ENCODE data around the gene PANX1.

PANX1 gene

DNA sequence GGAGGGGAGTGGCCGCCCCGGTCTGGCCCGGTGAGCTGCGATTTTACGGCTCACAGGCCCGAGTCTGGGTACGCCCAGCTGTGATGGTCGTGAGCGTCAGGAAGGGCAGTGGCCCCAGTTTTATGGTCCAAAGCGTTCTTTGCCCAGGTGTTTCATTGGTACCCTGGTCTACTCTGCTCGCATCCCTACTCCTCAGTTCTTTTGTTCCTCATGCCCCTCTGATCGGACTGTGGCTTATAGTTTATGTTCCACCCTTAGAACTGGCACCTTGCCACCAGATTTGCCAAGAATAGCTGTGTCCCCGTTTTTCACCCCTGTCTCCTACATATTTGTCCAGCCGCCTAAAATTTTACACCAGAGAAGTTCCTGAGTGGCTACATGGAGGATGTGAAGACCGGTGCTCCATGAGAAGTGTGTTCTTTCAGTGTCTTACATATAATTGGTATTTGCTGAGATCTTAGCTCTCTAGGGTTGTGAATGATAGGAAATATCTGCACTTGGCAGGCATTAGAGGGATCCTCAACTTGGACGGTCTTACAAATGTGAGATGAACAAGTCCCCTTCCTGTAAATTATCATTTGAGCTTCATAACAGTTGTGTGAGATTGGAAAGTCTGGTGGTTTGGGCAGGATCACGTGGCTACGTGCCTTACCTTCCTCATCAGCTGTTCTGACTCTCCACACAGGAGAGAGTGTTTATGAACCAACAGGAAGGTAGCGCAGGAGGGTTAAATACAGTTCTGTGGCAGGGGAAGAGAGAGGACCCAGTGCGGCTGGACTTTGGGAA is 1.1 kb downstream of the PANX1 start:
- no peak for DNase-seq

DNA sequence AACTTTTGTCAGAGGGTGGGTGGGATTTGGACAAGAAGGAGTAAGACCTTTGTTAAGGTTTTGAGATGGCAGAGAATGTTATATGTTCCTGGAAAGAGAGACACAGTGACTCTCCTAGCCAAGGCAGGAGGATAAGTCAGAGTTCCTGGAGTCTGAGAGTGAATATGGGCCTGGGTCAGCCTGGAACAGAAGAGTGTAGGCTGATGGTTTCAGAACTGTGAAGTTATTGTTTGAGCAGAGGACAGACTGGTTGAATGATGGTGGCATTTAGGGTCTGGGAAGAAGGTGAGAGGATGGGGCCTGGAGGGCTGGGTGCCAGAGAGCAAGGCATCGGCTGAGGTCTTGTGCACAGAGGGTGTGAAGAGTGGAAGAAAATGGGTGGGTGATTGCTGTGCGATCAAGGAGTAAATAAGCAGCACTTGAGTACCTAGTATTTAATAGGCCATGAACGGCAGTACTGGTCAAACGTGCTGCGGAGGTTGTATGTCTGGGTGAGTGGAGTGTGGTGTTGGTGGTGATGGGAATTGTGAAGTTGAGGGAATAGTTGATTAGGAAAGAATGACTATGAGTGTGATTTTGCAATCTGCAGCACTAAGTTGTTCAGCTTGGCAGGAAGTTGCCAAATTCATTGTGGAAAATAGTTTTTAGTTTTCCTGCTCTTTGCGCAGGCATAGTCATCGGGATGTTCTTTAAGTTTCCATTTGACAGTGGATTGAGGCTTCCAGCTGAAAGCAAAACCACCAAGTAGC is 1.8 kb downstream of the PANX1 start:
- peak; percentile 38 to 47 for DNase-seq

DNA sequence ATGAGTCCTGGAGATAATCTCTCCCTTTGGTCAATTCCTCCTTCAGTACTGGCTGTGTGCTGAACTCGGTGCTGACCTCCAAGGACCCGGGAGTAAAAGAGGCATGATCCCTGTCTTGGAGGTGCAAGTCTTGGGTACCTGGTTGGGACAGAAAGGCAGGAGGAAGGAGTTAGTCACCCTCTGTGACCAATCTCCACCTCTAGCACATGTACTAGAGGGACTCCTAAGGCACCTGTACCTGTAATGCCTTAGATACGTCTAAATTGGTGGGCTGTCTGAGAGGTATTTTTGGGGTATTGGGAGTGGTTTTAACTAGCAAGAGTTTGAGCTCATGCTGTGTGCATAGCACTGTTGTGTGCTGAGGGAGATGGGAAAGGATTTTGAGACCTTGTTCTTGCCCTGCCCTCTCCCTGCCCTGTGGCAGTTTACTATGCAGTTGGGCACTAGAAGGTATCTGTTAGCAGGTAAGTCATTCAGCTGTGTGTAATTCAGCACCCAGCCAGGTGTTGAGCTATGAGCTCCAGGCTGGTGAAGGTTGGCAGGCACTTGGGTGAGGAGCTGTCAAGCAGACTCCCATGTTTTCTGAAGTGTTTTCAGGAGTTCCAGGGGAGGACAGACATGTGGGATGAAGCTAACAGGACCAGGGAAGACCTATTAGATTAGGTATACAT is 2.5 kb downstream of the PANX1 start:
- no peak for DNase-seq

DNA sequence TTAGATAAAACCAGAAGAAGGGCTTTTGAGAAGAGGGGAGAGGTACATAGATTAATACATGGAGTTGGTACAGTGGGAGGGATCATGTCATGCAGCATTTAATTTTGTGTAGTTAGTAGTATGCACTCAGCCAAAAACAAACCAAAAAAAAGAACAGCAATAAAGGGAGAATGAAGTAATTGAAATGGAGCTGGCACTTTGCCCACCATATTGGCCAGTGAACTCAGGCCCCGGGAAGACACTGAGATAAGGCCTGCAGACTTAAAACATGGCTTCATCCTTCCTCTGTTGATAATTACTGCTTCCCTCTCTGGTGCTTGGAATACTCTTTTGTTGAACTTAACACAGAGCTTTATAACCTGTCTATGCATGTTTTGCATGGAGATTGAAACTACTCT is 3.1 kb downstream of the PANX1 start:
- no peak for DNase-seq

DNA sequence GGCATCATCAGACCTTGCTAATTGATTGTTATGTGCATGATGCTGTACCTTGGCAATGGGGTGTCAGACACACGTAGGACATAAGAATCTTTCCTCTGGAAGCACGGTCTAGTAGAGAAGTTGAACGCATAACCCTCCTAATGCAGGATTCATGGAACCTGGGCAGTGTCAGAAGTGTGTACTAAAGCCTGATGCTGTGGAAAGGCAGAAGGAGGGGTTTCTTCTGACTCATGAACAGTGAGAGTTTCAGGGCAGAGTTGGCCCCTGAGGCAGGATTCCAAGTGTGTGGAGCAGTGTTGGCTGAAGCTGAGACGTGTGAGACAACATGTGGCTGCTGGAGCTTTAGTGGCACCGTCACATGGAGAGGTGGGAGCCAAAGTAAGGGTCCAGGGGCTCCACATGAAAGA is 3.5 kb downstream of the PANX1 start:
- no peak for DNase-seq

DNA sequence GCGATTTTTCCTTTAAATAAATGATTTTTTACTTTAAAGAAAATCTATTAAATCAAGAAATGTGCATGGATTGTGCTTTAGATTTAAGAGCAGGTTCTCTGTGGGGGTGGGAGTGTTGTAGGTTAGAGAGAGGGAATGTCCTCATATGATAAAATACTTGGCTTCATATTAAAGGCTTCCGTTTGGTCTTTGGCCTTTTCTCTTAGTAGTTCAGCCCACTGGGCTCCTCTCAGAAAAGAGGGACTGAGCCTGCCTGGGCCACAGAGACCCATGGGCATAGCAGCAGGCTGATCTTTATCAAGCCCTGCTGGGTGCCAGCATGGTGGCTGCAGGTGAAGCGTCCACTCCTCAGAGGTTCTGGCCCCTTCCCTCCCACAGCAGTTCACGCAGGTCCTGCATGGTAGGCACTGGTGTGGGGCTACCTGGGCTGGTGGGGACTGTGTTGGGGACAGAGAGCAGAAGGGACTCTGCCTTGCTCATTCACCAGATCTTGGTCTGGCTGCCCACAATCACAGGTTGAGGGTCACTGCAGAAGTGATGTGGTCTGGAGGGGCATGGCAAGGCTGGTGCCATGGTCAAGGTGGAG is 4.3 kb downstream of the PANX1 start:
- DNase-seq = no peak

DNA sequence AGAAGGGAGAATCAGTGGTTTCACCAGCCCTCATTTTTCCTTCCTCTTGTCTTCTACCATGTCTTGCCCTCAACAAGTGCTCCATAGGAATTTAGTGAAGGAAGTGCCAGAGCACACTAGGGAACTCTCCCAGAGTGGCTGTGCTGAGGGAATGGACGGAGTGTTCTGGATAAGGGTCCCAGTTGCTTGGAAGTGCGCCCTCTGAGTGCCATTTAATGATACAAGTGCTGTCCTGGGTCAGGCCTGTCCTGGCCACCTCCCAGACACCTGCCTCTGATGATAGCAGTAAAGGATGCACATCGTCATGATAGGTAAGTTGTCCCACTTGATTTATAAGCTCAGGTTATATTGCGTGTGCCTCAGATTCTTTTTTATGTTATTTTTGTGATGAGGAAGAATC is 5.1 kb downstream of the PANX1 start:
- no peak for DNase-seq

DNA sequence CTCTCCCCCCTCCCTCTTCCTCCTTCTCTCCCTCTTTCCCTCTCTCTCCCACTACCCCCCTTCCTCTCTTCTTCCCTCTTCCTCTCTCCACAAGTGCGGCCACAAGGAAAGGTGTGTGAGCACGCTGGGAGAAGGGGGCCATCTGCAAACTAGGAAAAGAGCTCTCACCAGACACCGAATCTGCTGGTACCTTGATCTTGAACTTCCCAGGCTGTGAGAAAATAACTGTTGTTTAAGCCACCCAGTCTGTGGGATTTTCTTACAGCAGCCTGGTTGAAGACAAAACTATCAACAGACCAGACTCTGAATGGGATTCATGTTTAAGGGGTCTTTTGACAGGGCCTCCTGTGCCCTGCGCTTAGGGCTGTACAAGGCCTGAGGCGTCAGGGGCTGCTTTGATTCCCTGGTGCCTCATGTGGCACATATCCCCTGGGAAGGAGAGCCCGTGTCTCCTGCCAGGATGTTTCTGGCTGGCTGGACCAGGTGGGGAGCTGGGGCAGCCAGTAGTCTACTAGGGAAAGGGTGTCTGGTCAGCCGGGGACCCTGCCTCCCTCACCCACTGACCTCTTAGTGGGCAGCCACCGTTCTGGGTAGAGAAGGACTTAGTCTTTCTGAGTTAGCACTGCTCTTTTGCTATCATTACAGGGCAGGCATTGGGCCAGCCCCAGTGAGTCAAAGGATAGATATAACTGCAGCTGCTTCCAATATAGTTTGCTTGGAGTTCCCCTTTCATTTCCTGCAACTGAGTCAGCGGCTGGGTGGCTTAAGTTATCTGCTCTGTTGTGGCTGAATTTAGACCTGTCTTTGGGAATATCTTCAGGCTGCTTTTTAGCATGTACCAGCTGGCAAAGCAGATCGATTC is 6.2 kb downstream of the PANX1 start:
- peak; percentile 38 to 50 for DNase-seq

DNA sequence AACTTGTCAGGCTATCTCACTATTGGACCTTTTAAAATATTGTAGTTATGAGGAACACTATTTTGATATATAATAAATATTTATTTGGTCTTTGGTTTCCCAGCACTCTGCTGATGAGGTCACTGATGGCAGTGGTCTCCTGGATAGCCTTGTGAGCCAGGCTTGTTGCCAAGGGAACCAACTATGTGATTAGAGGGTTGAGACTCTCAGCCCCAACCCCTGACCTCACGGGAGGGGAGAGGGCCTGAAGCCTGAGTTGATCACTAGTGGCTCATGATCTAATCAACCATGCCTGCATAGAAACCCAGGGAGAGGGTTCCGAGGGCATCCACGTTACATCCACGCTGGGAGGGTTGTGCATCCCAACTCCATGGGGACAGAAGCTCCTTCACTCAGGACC is 10.8 kb downstream of the PANX1 start:
- no peak for DNase-seq

DNA sequence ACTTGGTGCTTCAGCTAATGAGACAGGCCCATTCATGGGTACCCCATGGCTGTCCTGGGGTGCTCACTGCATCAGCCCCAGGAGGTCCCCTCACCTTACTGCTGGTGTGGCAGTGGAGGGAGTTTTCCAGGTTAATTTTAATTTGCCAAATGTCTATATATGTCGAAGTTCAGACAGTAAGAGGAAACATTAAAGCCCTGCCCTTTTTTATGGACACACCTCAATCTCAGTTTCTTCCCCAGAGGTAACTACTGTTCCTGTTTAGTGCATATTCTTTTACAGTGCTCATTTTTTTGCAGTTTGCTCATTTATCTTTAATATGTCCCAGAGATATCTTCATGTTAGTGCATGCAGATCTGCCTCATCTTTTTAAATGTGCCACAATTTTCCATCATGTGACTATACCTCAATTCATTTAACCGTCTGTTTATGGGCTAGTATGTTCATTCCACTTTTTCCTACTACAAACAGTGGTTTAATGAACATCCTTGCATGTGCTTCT is 11.6 kb downstream of the PANX1 start:
- no peak for DNase-seq

DNA sequence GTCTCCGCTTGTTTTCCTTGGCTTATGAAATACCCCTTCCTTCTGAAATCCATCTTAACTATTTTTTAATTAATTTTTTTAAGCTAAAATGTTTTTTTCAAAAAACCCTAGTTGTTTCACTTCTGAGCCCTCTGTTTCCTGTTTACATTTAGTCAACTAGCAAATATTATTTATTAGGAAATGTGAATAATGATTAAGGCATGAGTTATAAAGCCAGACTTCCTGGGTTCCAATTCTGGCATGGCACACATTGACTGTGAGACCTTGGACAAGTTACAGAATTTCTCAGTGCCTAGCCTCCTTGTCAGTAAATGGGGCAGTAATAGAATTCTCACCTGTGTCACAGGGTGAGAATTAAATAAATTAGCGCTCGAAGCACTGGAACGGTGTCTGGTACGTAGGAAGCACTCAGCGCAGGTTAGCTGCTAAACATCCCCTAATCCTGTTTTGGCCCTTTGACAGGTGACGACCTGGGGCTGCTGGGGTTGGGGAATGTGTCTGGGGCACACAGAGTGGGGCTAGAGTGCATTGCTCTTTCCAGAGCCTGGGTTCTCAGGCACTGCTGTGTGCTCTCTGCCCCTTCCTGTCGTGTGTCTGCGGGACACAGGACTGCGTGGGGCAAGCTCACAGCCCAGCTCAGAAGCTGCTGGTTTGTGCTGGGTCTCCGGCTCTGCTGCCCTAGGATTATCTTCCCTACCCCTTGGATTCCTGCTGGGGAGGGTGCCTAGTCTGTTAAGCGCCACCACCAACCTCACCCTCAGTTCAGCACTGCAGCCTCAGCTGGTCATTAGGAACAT is 13.1 kb downstream of the PANX1 start:
- no peak for DNase-seq

DNA sequence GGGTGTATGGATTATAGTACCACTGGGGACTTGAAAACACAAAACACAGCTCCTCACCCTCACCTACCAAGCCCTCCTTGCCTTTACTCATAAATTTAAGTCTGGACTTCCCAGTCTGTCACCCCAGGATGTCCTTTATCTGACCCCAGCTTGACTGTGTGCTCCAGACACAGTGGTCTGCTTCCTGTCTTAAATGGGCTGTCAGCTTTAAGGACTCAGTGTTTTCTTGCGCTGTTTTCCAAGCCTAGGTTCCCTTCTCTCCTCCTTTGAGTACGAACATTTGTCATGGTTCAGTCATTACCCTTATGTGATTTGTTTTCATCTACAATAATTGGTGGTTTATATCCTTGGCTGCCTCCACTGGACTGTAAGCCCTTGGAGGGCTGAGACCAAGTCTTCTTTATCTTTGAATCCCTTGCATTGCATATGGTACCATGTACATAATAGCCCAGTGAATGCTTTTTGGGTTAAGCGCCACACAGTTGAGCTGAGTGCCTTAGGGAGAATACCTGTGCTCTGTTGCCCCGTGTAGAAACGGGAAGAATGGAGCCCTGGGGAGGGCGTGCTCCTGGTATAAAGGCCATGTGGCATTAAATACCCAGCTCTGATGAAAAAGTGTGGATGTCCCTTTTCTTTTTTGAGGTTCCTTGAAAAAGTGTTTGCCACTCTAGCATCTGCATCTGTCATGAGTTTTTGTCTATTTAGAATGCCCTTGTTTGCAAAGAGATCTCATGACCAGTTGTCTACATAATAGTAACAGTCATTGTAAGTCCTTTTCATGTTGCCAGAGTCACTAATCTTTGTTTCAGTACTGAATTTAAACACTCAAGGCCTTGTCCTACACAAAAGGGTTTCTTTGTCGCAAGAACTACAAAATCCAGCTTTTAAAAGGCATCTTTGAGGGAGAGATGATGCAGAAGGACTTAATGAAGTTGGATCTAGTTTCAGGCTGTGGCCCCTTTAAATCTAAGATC is 14.0 kb downstream of the PANX1 start:
- DNase-seq = no peak

DNA sequence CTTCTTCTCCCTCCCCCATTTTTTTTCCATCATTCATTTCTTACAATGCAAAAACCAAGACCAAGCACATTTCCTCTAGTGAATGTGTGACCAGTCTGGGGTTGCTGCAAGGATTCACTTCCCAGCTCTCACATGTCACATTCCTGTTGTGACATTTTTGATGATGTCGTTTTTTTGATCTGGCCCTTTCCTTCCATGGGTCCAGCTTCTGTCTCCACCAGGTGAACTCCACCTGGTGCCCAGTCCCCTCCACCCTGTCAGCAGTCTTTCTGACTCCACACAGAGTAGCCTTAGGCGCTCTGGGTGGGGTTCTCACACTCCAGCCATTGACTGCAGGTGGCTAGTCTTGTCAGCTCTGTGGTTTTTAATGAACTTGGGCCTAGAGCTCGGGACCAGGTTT is 15.6 kb downstream of the PANX1 start:
- DNase-seq = peak; percentile 42 to 48

DNA sequence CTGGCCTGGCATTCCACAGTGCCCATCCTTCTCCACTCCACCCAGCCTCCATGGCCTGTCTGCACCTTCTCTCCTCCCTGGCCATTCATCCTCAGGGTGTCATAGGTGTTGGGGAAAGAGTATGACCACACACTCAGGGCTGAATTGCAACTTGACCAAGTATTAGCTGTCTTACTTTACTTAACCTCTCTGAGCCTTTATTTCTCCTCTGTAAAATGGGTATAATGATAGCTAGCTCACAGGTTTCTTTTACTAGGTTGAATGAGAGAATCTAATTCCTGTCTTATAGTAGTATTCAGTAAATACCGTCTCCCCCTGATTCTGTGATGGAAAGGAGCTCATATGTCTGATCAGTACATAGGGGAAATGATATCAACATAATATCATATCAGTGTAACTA is 16.0 kb downstream of the PANX1 start:
- no peak for DNase-seq

DNA sequence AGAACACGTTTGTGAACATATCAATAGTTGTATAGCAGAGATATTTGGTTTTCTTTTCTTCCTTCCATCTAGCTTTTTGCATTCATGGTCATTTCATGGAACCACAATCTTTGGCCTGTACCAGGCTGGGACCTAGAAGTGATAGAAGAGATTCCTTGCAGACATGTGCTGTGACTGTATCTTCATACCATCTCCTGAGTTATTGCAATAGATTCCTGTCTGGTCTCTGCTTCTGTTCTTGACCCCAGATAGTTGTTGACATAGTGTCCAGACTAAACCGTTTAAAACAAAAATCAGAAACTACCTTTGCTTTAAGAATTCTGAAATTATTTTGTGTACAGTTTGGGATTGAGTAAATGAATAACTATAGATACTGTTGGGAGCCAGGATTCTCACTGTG is 16.8 kb downstream of the PANX1 start:
- no peak for DNase-seq

DNA sequence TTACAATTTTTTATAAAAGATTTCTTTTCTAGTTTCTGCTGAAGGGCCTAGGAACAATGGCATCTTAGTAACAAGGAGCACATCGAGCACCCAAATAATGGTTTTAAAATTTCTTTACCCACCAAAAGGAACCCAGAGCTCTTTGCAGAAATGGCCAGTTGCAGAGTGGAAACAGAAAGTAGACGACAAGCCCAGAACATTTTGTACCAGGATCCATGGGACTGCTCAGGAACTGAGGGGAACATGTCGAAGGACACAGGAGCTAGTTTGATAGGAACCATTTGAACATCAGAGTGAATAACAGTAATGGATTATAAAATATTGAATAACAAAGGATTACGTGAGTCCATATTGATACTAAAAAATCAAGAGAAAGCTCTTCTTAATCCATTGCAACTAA is 17.3 kb downstream of the PANX1 start:
- DNase-seq = no peak

DNA sequence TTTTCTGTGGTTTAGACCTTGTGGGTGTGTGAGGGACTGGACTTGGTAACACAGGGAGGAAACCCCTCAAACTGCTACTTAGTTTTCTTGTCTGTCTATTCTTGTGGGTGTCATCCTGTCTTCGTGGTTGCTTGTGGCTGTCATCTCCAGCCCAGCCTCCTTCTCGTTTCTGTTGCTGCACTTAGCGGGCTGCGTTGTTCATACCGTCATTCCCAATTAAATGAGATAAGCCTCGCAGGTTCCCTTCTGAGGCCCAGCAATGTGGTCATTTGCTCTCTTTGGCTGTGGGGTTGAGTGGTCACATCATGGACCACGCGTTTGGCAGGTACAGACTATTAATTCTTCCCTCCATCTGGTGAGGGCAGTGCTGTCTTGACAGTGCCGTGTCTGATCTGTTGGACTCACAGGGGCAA is 18.8 kb downstream of the PANX1 start:
- no peak for DNase-seq

DNA sequence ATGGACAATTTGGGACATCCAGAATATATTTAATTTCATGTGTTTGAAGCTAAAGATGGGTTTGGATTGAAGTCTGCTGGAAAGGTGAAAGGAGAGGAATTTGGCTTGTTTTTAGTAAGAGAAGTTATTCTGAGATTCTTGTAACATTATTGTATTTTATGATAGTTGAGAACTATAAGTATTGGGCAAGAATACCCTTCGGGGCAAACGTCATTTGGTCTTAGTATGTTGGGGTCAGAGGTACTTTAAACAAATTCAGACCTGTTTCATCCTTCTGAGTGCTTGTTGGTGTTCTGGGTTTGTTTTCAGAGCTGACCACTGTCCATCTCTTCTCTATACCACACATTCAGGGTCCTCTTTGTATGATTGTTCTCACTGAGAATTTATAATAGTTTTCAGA is 19.5 kb downstream of the PANX1 start:
- no peak for DNase-seq

DNA sequence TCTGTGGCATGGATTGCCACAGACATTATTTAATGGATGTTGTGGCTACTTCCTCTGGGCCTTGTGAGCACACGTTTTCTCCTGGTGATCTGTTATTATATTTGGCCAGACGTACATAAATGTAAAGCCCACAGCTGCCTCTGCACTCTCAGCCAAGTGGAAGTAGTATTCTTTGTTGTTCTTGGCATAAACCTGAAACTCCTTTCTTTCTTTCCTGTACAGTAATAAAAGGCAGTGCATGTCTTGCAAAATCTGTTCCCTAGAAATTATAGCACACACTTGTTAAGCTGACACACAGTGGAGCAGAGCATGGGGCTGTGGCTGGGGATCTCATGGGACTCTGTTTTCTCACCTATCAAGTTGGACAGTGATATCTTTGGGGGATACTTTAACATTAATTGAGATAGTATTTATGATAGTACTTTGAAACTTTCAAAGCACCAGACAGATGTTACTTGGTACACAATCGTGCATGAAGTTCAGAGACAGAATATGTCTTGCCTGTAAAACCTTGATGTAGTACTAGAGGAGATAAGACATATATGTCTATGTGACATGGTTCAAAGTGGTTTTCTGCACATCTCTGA is 20.9 kb downstream of the PANX1 start:
- no peak for DNase-seq

DNA sequence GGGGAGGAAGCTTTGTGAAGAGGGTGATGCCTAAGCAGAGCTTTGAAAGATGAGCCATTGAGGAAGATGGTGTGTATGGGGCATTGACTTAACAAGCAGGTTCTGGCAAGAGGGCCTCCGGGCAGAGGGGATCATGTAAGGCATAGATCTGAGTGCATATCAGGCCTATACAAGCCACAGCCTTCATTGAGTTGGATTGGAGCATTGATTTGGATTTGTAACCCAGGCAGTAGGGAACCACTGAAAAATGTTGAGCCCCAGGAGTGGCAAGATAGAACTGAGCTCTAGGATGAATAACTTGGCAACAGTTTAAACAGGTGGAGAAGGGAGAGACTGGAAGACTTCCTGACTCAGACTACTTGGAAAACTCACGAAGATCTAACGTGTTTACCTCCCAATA is 21.4 kb downstream of the PANX1 start:
- no peak for DNase-seq

Data from inflammatory macrophage (primary cell).